ENCODE results near the gene AMN1. TPM values are rescaled to one million over a fixed set of nuclear protein-coding genes. Genes with fewer than 3 reads are reported as not detected.

AMN1 gene
- total and polyA plus RNA-seq, 2 of the 13 experiments (the other 11 are each of a cell fraction or from before 2014, with no cell fraction given) = 7.5 to 26.5 TPM

GRCh38 chr12:31773223-31773750, 44.5 kb upstream of the AMN1 start (continued):
- TF ChIP-seq, protein P1, sequence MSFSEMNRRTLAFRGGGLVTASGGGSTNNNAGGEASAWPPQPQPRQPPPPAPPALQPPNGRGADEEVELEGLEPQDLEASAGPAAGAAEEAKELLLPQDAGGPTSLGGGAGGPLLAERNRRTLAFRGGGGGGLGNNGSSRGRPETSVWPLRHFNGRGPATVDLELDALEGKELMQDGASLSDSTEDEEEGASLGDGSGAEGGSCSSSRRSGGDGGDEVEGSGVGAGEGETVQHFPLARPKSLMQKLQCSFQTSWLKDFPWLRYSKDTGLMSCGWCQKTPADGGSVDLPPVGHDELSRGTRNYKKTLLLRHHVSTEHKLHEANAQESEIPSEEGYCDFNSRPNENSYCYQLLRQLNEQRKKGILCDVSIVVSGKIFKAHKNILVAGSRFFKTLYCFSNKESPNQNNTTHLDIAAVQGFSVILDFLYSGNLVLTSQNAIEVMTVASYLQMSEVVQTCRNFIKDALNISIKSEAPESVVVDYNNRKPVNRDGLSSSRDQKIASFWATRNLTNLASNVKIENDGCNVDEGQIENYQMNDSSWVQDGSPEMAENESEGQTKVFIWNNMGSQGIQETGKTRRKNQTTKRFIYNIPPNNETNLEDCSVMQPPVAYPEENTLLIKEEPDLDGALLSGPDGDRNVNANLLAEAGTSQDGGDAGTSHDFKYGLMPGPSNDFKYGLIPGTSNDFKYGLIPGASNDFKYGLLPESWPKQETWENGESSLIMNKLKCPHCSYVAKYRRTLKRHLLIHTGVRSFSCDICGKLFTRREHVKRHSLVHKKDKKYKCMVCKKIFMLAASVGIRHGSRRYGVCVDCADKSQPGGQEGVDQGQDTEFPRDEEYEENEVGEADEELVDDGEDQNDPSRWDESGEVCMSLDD (CRISPR knock-in tag; IDR thresholded peaks at IDR 0.05; ENCODE audit: borderline replicate concordance) = peak; percentile 82; the same call in 1 of the 2 replicates
- TF ChIP-seq ZNF446 (CRISPR knock-in tag; IDR thresholded peaks at IDR 0.05) (no peak), NFRKB (IDR thresholded peaks at IDR 0.05) (no peak), ZNF180 (CRISPR knock-in tag; IDR thresholded peaks at IDR 0.05; ENCODE audit: borderline replicate concordance, low read depth) (no peak), MAFF (IDR thresholded peaks at IDR 0.05; ENCODE audit: low read depth, low read length) (0 out of 2 replicates have a peak, but pooled peaks have one; percentile 5), BCL6 (CRISPR knock-in tag; IDR thresholded peaks at IDR 0.05) (peak; percentile 97), KMT2A (CRISPR knock-in tag; IDR thresholded peaks at IDR 0.05) (peak; percentile 58; the same call in 1 of the 2 replicates), HNF4A (CRISPR knock-in tag; IDR thresholded peaks at IDR 0.05) (peak; percentile 89), ATAD3A (CRISPR knock-in tag; IDR thresholded peaks at IDR 0.05) (no peak), DNMT3B (CRISPR knock-in tag; conservative IDR thresholded peaks at IDR 0.05) (peak; percentile 69; the same call in 1 of the 2 replicates), ZNF232 (CRISPR knock-in tag; IDR thresholded peaks at IDR 0.05; ENCODE audit: borderline replicate concordance) (0 out of 2 replicates have a peak, but pooled peaks have one; percentile 40), ARNTL (CRISPR knock-in tag; IDR thresholded peaks at IDR 0.05) (peak; percentile 87), XBP1 (CRISPR knock-in tag; IDR thresholded peaks at IDR 0.05) (no peak), ZNF816 (CRISPR knock-in tag; IDR thresholded peaks at IDR 0.05; ENCODE audit: borderline replicate concordance) (peak; percentile 62; the same call in 1 of the 2 replicates), ZNF609 (CRISPR knock-in tag; IDR thresholded peaks at IDR 0.05; ENCODE audit: borderline replicate concordance) (peak; percentile 97), ZNF839 (CRISPR knock-in tag; IDR thresholded peaks at IDR 0.05; ENCODE audit: borderline replicate concordance) (no peak)
- TF ChIP-seq, protein P2, sequence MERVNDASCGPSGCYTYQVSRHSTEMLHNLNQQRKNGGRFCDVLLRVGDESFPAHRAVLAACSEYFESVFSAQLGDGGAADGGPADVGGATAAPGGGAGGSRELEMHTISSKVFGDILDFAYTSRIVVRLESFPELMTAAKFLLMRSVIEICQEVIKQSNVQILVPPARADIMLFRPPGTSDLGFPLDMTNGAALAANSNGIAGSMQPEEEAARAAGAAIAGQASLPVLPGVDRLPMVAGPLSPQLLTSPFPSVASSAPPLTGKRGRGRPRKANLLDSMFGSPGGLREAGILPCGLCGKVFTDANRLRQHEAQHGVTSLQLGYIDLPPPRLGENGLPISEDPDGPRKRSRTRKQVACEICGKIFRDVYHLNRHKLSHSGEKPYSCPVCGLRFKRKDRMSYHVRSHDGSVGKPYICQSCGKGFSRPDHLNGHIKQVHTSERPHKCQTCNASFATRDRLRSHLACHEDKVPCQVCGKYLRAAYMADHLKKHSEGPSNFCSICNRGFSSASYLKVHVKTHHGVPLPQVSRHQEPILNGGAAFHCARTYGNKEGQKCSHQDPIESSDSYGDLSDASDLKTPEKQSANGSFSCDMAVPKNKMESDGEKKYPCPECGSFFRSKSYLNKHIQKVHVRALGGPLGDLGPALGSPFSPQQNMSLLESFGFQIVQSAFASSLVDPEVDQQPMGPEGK (CRISPR knock-in tag; IDR thresholded peaks at IDR 0.05) = peak; percentile 79
- TF ChIP-seq, protein P3, sequence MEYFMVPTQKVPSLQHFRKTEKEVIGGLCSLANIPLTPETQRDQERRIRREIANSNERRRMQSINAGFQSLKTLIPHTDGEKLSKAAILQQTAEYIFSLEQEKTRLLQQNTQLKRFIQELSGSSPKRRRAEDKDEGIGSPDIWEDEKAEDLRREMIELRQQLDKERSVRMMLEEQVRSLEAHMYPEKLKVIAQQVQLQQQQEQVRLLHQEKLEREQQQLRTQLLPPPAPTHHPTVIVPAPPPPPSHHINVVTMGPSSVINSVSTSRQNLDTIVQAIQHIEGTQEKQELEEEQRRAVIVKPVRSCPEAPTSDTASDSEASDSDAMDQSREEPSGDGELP (IDR thresholded peaks at IDR 0.05; ENCODE audit: borderline replicate concordance, low read depth) = peak; percentile 92

Data from HepG2 (cell line).